GM12878 (cell line): Measurements from ENCODE around the gene IRF8. TPM values are rescaled to one million over a fixed set of nuclear protein-coding genes. Genes with fewer than 3 reads are reported as not detected.

Experiments used
- ATAC-seq: fragments of 200-7000 bp; cut with Tn5 transposase; 3 replicates; pipeline ENCODE4 v1.9.1; 2020; ENCODE audit warnings: mild to moderate bottlenecking, moderate library complexity
- BruUV-seq: library from RNA; stranded (reverse); fragments of 400-500 nt; replicated peaks from 2 replicates; lab custom pipeline; 2021; lab: Mats Ljungman, UMichigan
- CTCF ChIA-PET: fragments of 300-600 bp; sonication (Branson Sonifier 250); formaldehyde crosslinking; extraction: SDS; loops from one replicate; lab custom pipeline; 2021; ENCODE audit warnings: inconsistent platforms; lab: Yijun Ruan, JAX
- POLR2A ChIA-PET: fragments of 350-600 bp; formaldehyde crosslinking; extraction: SDS; loops from one replicate; lab custom pipeline; 2021; ENCODE audit warnings: inconsistent platforms; lab: Charles Lee
- RAD21 ChIA-PET: fragments of 300-600 bp; sonication (Branson Sonifier 250); formaldehyde crosslinking; loops from one replicate; lab custom pipeline; 2023; ENCODE audit warnings: antibody characterized with exemption; ENCODE audit not compliant: unreplicated experiment; lab: Charles Lee
- SMC1A ChIA-PET: fragments of 300-600 bp; sonication (Branson Sonifier 250); formaldehyde crosslinking; loops from one replicate; lab custom pipeline; 2023; ENCODE audit not compliant: unreplicated experiment, uncharacterized antibody; lab: Charles Lee
- DNase-seq: peaks from one replicate; pipeline ENCODE4 v3.0.0-alpha.2; 2011; ENCODE audit warnings: low read depth, low spot score
- FAIRE-seq: peaks from 3 replicates; lab custom pipeline; 2011; peaks lifted over from hg19 to GRCh38; lab: Jason Lieb, UNC
- H2AFZ ChIP-seq: 2 replicates; pipeline ENCODE4 v1.6.0; 2011; ENCODE audit warnings: low read depth, low read length, control low read depth; ENCODE audit not compliant: control insufficient read depth
- H3K27ac ChIP-seq: 2 replicates; pipeline ENCODE4 v1.5.1; 2011; ENCODE audit warnings: control low read depth; ENCODE audit not compliant: control insufficient read depth, insufficient read depth
- H3K27me3 ChIP-seq, 2 experiments: replicated peaks in 1 of 2; 2 replicates each; pipeline versions ENCODE4 v1.6.0 to v1.6.1; 2011; ENCODE audit warnings: low read length in 1 of 2; ENCODE audit not compliant: control insufficient read depth in 2 of 2, insufficient read depth in 2 of 2
- H3K36me3 ChIP-seq, 2 experiments: 2 replicates each; pipeline ENCODE4 v1.5.1; 2011; ENCODE audit warnings: low read length in 1 of 2; ENCODE audit not compliant: control insufficient read depth in 2 of 2, insufficient read depth in 2 of 2
- H3K4me1 ChIP-seq: 2 replicates; pipeline ENCODE4 v1.6.1; 2011; ENCODE audit warnings: mild to moderate bottlenecking, low read length, moderate library complexity, mixed read lengths; ENCODE audit not compliant: control insufficient read depth, insufficient read depth
- H3K4me2 ChIP-seq: 2 replicates; pipeline ENCODE4 v1.6.0; 2011; ENCODE audit warnings: control low read depth; ENCODE audit not compliant: control insufficient read depth, insufficient read depth
- H3K4me3 ChIP-seq: fragments of 200-600 bp; sonication (generic); 2 replicates; pipeline ENCODE4 v1.5.1; 2016
- H3K79me2 ChIP-seq: 2 replicates; pipeline ENCODE4 v1.6.0; 2011; ENCODE audit warnings: low read length; ENCODE audit not compliant: control insufficient read depth, insufficient read depth
- H3K9ac ChIP-seq: 2 replicates; pipeline ENCODE4 v1.8.0; 2011; ENCODE audit warnings: low read length, control low read depth, mixed read lengths; ENCODE audit not compliant: control insufficient read depth, insufficient read depth
- H3K9me3 ChIP-seq: replicated peaks from 3 replicates; pipeline ENCODE4 v1.5.1; 2011; ENCODE audit warnings: mild to moderate bottlenecking, low read length; ENCODE audit not compliant: control insufficient read depth, insufficient read depth
- H4K20me1 ChIP-seq: 2 replicates; pipeline ENCODE4 v1.6.0; 2011; ENCODE audit not compliant: control insufficient read depth, insufficient read depth
- CUX1 ChIP-seq: IDR thresholded peaks from 2 replicates; pipeline ENCODE4 v1.6.1; 2012; ENCODE audit warnings: improper control_type of control experiment, low read depth, low read length; ENCODE audit not compliant: insufficient replicate concordance
- NFYA ChIP-seq: IDR thresholded peaks from 2 replicates; pipeline ENCODE4 v1.6.1; 2011; ENCODE audit warnings: low read depth, mild to moderate bottlenecking, low read length, improper control_type of control experiment, borderline replicate concordance
- PML ChIP-seq: IDR thresholded peaks from 2 replicates; pipeline ENCODE4 v1.6.1; 2012; ENCODE audit warnings: low read length, inconsistent platforms
- SKIL ChIP-seq: fragments of 450-650 bp; IDR thresholded peaks from 2 replicates; pipeline ENCODE4 v1.6.1; 2017; ENCODE audit warnings: mild to moderate bottlenecking, low read depth, inconsistent platforms; ENCODE audit not compliant: poor library complexity, severe bottlenecking
- SMAD5 ChIP-seq: IDR thresholded peaks from 2 replicates; pipeline ENCODE4 v1.6.1; 2016; ENCODE audit warnings: antibody characterized with exemption, low read depth
- ZSCAN29 ChIP-seq: fragments of 450-650 bp; IDR thresholded peaks from 2 replicates; pipeline ENCODE4 v1.6.1; 2017; ENCODE audit warnings: mild to moderate bottlenecking, moderate library complexity
- ZZZ3 ChIP-seq: IDR thresholded peaks from 2 replicates; pipeline ENCODE4 v1.6.1; 2011; ENCODE audit warnings: low read depth; ENCODE audit not compliant: control insufficient read depth, insufficient read length
- WGBS: methylation state at CpG from one replicate; pipeline ENCODE4 v1.1.6; 2016; ENCODE audit warnings: low lambda C conversion rate; ENCODE audit not compliant: insufficient replicate concordance, insufficient coverage; ENCODE audit errors: missing lambda C conversion rate; 5-methylcytosine and 5-hydroxymethylcytosine counted together
- in situ Hi-C: fragments of 300-500 bp; cut with MboI; formaldehyde crosslinking; loops from 9 replicates; pipeline ENCODE4 v1.14.3; 2018; ENCODE audit warnings: mixed read lengths
- intact Hi-C: fragments of 100-400 bp; cut with micrococcal nuclease; formaldehyde crosslinking; loops from one replicate; pipeline ENCODE4 v1.14.2; 2022; ENCODE audit not compliant: unreplicated experiment
- polyA plus RNA-seq, 11 experiments: library from polyadenylated mRNA; depleted of rRNA in 4 of 11; unstranded in 6 of 11; stranded (reverse) in 5 of 11; fragments of >200 nt; fragmentation: Nextera tagmentation in 4 of 11; fragmentation: Illumina TruSeq in 1 of 11; extraction: Ambion mirVana in 4 of 11; extraction: Trizol in 1 of 11; gene quantifications; 1 replicate in 1 of 11; 2 replicates in 10 of 11; pipeline versions ENCODE4 v1.2.1 to v1.2.3, GENCODE V29; 2011 to 2016; ENCODE audit warnings: inconsistent platforms in 2 of 11, missing spikeins in 2 of 11, low read depth in 1 of 11
- total RNA-seq, 4 experiments: library from RNA; depleted of rRNA in 3 of 4; stranded (reverse); fragments of >200 nt in 3 of 4; fragmentation: Illumina TruSeq in 1 of 4; extraction: Trizol in 1 of 4; gene quantifications; 2 replicates each; pipeline versions ENCODE4 v1.2.1 to v1.2.3, GENCODE V29; 2013 to 2021

IRF8 gene
- total and polyA plus RNA-seq, 10 of the 15 experiments (the other 5 are each of a cell fraction or from before 2014, with no cell fraction given) = 17.1 to 237 (median 172) TPM

GRCh38 chr16:85869785-85870558, 29.0 kb upstream of the IRF8 start:
- FAIRE-seq (no peak), ATAC-seq (peak; percentile 43), DNase-seq (no peak)
- H3K27ac ChIP-seq = no peak overlapping the region
- intact Hi-C loops (no loop called here), in situ Hi-C loops (no loop called here)
- CTCF ChIA-PET = interaction anchor here (0.8 to 1.1 kb wide), 5 partner anchors 9 to 146 kb away, joined by 3 to 4 read pairs (median 3); no protein-coding TSS in a partner anchor
- no TSS peak for BruUV-seq
- H2AFZ ChIP-seq = no peak overlapping the region
- peak overlapping the region; percentile 72 for H3K4me2 ChIP-seq
- no peaks in the 10 kb centered on the region for H4K20me1 ChIP-seq
- H3K79me2 ChIP-seq = no peaks in the 10 kb centered on the region
- 62% methylated on average over 12 of the region's 12 CpGs for WGBS
- H3K36me3 ChIP-seq = no peaks in the 10 kb centered on the region
- no peaks in the 10 kb centered on the region; the same call in 2 of the 3 replicates for H3K9me3 ChIP-seq
- SMC1A ChIA-PET = interaction anchor here (0.7 to 2.0 kb wide), 10 partner anchors 10 to 38 kb away, joined by 3 to 7 read pairs (median 4); no protein-coding TSS in a partner anchor
- POLR2A ChIA-PET = interaction anchor here (0.7 to 0.9 kb wide), 2 partner anchors 38 to 268 kb away, joined by 3 read pairs; no protein-coding TSS in a partner anchor
- 0 out of 2 replicates have a peak, but pooled peaks have one; percentile 12 for TF ChIP-seq PML
- TF ChIP-seq NFYA = no peak
- TF ChIP-seq, all 136 proteins: peak for 1
- Histone ChIP-seq H3K9ac (no peak overlapping the region), H3K27me3 (no peaks in the 10 kb centered on the region), H3K4me3 (no peak overlapping the region), H3K4me1 (peaks cover 21% of the 10 kb centered on the region)
- RAD21 ChIA-PET = interaction anchor here (0.5 to 1.6 kb wide), 7 partner anchors 10 to 117 kb away, joined by 3 to 7 read pairs (median 3); no protein-coding TSS in a partner anchor

- no peaks in the 10 kb centered on the region for H3K79me2 ChIP-seq
- H3K36me3 ChIP-seq = no peaks in the 10 kb centered on the region
- DNase-seq = no peak
- FAIRE-seq = no peak
- H3K9ac ChIP-seq = no peak overlapping the region
- in situ Hi-C loops = no loop called here
- intact Hi-C loops = no loop called here
- ChIA-PET RAD21 (no interaction called here), SMC1A (no interaction called here), POLR2A (no interaction called here), CTCF (no interaction called here)
- no peak overlapping the region for H3K4me3 ChIP-seq
- H3K27ac ChIP-seq = no peak overlapping the region
- TF ChIP-seq SMAD5 (no peak), SKIL (no peak), ZSCAN29 (no peak), ZZZ3 (no peak), CUX1 (no peak)
- no peak overlapping the region for H3K4me2 ChIP-seq
- ATAC-seq = no peak
- no TSS peak for BruUV-seq
- H3K27me3 ChIP-seq = no peaks in the 10 kb centered on the region
- H3K4me1 ChIP-seq = peaks cover 21% of the 10 kb centered on the region
- WGBS = 84% methylated on average over 7 of the region's 7 CpGs
- H3K9me3 ChIP-seq = no peaks in the 10 kb centered on the region; the same call in 2 of the 3 replicates
- H4K20me1 ChIP-seq = no peaks in the 10 kb centered on the region
- H2AFZ ChIP-seq = no peak overlapping the region
Observed at GRCh38 chr16:85871756-85872155, 27.2 kb upstream of the IRF8 start.
